GM13976 (cell line): ENCODE data around the gene NTM.

ENCODE experiments used
- DNase-seq: peaks from one replicate; pipeline ENCODE4 v3.0.0; 2012; ENCODE audit warnings: low spot score
- in situ Hi-C: fragments of 300-500 bp; cut with MboI; formaldehyde crosslinking; loops from one replicate; pipeline ENCODE4 v1.12.0; 2022; ENCODE audit warnings: low sequenced_read_pairs, mixed read lengths, inconsistent platforms; ENCODE audit not compliant: unreplicated experiment
- TF ChIP-seq, protein P1 (sequence below): IDR thresholded peaks from 2 replicates; pipeline ENCODE4 v1.5.1; 2012; ENCODE audit warnings: borderline replicate concordance, mild to moderate bottlenecking; ENCODE audit not compliant: insufficient read depth; ENCODE audit errors: extremely low read depth, missing control alignments, control extremely low read depth

The NTM gene

DNA sequence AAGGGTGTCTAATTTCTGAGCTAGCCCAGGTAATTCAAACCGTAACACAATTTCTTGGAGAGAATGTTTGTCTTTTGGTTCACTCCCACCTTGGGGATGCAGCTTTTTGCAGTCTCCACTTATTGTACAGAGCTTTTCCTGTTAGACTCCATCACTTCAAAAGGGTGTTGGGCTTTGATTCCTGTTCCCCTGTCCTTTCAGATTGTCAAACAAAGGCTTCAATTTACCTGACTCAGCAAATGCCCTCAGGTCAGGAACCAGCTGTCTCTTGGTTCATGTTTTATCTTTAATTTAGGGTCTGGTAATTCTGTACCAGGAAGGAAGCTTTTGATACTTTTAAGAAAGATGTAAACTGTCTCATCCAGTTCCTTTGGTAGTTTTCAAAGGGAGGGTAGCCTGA is 880.6 kb downstream of the NTM start:
- in situ Hi-C loops: no loop called here
- no peak for DNase-seq
- TF ChIP-seq, protein P1, sequence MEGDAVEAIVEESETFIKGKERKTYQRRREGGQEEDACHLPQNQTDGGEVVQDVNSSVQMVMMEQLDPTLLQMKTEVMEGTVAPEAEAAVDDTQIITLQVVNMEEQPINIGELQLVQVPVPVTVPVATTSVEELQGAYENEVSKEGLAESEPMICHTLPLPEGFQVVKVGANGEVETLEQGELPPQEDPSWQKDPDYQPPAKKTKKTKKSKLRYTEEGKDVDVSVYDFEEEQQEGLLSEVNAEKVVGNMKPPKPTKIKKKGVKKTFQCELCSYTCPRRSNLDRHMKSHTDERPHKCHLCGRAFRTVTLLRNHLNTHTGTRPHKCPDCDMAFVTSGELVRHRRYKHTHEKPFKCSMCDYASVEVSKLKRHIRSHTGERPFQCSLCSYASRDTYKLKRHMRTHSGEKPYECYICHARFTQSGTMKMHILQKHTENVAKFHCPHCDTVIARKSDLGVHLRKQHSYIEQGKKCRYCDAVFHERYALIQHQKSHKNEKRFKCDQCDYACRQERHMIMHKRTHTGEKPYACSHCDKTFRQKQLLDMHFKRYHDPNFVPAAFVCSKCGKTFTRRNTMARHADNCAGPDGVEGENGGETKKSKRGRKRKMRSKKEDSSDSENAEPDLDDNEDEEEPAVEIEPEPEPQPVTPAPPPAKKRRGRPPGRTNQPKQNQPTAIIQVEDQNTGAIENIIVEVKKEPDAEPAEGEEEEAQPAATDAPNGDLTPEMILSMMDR: no peak

DNA sequence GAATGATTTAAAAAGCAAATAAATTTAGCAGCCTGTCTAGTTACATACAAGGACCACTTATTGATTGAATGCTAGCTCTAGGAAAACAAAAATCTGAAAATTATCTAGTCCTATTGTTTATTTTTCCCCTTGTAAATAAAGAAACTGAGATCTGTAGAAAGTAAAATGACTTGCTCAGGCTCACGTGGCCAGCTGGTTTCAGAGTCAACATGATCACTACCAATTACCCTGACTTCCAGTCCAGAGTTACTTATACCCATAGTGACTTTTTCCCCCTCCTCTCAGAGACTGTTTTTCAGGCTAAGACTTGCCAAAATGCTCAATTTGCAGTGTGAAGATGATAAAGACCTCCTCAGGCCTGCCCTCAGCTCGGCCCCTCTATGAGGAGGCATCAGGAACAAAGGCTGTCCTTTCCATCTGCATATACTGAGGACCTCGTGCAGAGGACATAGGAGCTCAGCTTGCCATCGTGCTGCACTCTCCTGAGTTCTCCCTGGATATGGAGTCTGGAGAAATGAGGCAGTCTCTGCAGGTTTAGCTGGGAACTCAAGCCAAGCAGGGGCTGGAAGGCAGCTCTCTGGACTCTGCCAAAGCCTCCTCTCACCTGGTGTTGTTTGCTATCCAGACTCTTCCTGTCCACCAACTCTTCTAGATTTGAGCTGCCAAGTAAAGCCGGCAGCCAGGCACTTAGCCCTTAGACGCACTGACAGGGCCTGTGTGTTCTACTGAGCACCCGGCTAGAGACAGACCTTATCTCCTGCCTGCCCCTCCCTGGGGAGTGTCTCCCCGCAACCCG is 883.3 kb downstream of the NTM start:
- in situ Hi-C loops: no loop called here
- DNase-seq: no peak
- TF ChIP-seq, protein P1: no peak

DNA sequence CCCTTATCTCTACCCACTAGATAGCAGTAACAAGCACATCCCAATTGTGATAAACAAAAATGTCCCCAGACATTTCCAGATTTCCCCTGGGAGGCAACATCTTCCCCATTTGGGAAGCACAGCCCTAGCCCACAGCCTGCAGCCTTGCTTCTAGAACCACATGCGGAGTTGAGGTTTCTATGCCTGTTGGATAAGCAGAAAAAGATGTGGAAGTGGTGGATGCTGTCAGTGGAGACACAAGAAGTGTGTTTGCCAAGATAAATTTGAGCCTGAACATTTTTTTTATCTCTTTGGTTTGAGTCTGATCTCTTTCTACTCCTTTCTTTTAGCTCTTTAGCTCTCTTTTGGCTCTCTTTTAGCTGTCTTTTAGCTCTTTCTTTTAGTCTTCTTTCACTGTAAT is 884.5 kb downstream of the NTM start:
- DNase-seq: no peak
- in situ Hi-C loops: no loop called here
- TF ChIP-seq, protein P1: no peak

DNA sequence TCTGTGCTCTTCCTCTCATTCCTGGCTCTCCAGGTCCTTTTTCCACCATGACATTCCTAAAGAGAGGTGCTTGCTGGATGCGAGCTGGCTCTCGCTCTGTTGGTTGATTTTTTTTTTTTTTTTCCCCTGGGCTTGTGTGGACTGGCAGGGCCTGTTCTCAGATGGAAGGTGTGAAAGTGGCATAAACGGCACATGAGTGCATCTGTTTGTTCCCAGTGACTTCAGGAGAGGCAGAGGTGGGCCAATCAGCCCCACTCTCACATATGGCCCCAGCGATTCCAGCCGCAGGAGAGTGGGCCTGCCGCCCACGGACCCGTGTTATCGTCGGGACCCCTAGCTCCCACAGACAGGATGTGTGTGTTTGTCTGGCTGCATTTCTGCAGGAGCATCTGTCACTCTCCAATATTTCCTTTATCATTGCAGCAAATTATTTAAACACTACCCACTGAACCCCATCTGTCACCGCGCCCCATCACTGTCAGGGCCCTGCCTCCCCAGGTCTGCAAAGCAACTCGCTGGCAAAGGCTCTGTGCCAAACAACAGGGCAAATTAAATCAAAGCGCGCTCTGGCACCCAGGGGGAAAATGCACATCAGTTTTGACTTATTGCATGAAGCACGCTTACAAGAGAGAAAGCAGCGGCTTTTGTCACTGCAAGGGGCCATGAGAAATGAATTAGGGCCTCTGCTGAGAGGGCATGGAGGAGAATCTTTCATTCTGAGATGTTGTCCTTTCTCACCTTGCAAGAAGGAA is 886.3 kb downstream of the NTM start:
- TF ChIP-seq, protein P1: no peak

DNA sequence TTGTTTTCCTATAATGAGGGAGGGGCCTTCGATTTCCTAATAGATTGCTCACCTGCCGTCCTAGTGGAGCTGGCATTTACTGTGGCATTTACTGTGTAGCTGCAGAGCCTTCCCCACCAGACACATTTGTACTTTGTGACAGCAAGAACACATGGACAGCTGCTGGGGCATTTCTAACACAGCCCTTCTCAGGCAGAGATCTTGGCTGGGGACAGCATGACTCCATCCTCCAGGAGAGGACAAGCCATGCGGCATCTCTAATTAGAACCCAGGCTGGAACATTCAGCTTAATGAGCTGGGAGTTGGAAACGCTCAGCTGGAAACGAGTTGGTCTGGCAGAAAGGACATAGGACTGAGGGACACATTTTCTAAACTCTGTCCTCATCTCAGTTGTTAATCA is 887.5 kb downstream of the NTM start:
- TF ChIP-seq, protein P1: no peak
- DNase-seq: no peak
- in situ Hi-C loops: no loop called here

More for the DNA sequence above, 886.3 kb downstream of the NTM start:
- in situ Hi-C loops: no loop called here
- no peak for DNase-seq

DNA sequence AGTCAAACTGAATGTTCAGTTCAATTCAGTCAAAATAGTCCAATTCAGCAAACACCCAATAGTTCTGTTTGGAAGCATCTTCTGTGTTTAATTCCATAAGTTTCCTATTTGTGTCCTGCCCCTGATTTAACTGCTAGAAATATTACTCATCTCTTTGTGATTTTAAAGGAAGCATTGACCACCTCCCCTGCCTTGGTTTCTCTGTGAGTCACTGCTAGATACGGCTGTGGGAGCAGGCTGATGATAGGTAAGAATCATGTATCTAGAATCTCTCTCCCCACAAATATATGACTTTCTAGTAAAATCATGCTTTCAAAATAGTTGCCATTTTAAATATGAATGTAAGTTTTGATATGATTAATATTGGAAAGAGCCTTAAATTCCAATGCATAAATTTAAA is 888.5 kb downstream of the NTM start:
- TF ChIP-seq, protein P1: no peak
- in situ Hi-C loops: no loop called here
- DNase-seq: no peak
